Measurements from ENCODE around the gene KCNH5.
"Not testable (repeated sequence)": the region's sequence is repeated elsewhere in the genome, so short reads cannot be mapped to it uniquely, and the experiment has no call there.

DNA sequence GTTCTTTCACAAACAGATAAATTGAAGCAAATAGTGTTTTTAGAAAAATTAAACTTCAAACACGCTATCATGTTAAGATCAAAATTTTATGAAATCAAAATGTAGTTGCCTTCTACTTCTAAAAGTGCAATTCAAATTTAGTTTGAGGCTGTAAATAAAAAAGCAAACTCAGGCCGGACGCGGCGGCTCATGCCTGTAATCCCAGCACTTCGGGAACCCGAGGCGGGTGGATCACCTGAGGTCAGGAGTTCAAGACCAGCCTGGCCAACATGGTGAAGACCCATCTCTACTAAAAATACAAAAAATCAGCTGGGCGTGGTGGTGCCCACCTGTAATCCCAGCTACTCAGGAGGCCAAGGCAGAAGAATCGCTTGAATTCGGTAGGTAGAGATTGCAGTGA is 298.4 kb downstream of the KCNH5 start:
- TF ChIP-seq, protein P1, sequence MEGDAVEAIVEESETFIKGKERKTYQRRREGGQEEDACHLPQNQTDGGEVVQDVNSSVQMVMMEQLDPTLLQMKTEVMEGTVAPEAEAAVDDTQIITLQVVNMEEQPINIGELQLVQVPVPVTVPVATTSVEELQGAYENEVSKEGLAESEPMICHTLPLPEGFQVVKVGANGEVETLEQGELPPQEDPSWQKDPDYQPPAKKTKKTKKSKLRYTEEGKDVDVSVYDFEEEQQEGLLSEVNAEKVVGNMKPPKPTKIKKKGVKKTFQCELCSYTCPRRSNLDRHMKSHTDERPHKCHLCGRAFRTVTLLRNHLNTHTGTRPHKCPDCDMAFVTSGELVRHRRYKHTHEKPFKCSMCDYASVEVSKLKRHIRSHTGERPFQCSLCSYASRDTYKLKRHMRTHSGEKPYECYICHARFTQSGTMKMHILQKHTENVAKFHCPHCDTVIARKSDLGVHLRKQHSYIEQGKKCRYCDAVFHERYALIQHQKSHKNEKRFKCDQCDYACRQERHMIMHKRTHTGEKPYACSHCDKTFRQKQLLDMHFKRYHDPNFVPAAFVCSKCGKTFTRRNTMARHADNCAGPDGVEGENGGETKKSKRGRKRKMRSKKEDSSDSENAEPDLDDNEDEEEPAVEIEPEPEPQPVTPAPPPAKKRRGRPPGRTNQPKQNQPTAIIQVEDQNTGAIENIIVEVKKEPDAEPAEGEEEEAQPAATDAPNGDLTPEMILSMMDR (IDR thresholded peaks at IDR 0.05), result not testable (repeated sequence)
- not testable (repeated sequence) for TF ChIP-seq EP300 (IDR thresholded peaks at IDR 0.05; ENCODE audit: borderline replicate concordance in 1 of 2, low read depth in 1 of 2, low read length in 1 of 2); TCF12 (IDR thresholded peaks at IDR 0.05); GABPA (IDR thresholded peaks at IDR 0.05; ENCODE audit: low read depth); TAF1 (IDR thresholded peaks at IDR 0.05; ENCODE audit: borderline replicate concordance, low read depth, low read length)

Data from SK-N-SH (cell line).